Stimulated activated CD4-positive, alpha-beta T cell treated with anti-CD3 and anti-CD28 coated beads, Interleukin-4, amount 100 ng/mL, for 1 hour (primary cell): ENCODE results near the gene ABTB1.

Source experiments
- DNase-seq: peaks from one replicate; pipeline ENCODE4 v3.0.0-alpha.2; 2020

The ABTB1 gene

DNA sequence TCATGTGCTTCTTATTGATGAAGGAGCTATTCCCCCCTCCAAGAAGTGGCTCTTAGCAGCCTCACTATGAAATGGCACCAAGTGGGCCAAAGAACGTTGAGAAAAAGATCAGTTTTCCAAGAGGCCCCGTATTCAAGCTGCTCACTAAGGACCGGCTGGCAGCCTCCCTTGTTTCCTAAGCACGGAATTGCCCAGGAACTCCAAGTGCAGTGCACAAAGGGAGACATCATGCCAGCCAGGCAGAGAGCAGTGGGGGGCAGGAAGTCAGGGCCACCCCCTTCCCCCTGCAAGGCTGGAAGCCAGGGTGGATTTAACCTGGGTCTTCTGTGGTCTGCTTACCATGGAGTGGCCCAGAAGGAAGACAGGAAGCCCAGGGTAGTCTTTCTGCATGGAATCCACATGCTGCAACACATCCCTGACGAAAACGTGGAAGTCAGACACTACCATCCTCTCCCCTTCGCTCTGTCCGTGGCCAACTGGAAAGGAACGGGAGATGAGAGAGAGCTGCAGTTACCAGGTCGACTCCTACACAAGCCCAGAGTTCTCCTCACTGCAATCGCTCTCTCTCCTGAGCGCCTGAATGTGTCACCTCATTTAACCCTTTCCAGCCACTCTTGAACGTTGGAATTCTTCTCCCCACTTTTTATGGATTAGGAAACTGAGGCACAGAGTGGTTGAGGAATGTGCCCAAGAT, 49.5 kb downstream of the ABTB1 start:
- DNase-seq: no peak

DNA sequence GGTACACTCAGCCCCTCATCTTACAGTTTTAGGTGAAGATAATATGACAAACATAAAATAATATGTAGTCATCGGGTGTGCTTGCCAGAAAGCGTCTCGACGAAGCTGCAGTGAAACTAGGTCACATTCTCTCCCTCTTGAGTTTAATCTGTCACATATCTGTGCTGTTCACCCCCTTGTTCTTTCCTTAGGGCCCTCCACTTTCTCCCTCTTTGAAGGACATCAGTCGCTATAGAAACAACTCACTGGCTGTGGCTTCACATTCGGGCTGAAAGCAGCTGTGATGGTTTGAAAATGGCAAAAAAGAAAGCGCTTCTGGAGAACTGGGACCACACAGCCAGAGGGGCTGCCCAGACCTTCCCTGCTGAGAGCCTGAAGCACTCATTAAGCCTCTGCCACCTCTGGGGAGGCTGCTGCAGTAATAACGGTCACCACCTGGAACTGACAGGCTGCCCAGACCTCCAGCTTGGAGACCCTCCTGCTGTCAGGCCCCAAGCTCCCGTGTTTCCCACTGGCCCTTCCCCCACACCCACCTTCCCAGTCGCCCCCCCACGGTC, 50.3 kb downstream of the ABTB1 start:
- DNase-seq: no peak

DNA sequence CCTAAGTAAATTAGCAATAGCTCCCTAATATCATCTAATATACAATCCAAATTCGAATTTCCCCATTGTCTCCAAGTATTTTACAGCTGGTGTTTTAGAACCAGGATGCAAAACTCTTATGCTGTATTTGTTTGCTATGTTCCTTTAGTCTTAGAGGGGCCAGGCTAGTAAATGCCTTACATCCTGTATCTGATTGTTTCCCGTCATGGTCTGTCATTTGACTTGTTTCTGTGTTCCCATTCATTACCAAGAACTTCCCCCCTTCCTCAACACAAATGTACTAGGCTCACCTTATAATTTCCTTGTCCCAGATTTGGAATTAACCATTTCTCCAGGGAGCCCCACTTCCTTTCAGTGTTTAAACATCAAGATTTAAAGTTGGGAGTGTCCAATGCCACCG, 54.1 kb downstream of the ABTB1 start:
- no peak for DNase-seq

DNA sequence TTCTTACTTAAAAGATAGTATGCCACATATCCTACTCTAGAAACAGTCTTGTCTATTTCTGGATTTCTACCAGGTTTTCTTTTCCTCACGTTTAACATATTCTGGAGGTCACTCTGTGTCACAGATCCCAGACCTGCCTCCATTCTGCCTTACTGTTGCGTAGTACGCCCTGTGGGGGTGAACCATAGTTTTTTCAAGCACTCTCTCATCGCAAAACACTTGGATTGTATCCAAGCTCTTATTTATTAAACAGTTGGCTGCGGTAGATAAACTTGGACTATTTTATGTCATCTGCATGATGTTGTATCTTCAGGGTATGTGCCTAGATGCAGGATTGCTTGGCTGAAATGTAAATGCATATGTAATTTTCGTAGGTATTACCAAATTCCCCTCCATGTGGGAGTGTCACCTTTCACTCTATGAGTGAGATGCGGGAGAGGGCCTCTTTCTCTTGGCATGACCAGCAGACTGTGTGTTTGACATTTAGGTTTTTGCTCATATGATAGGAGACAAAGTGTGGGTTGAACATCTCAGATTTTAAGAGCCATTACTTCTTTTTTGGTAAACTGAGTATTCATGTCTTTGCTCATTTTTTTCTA, 55.8 kb downstream of the ABTB1 start:
- DNase-seq: no peak

DNA sequence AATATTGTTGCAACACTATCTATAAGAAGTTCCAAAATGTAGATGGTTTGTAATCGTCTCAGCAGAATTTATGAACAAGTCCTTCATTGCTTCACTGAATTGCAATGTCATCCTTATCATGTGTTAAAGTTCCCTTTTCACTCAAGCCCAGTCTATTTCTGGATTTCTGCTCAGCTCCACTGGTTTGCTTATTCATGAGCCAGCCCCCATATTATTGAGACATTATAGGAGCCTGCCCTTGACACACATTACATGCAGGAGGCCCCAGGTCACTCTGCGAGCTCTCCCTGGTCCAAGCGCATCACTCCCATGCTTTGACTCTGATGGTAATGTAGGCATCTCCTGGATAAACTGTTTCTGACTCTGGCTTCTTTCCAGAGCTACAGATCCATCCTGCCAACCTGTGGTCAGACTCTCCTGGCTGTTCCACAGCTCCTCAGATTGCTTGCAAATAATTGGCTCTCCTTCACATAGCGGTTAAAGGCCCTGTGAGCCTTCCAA, 56.9 kb downstream of the ABTB1 start:
- DNase-seq: no peak

DNA sequence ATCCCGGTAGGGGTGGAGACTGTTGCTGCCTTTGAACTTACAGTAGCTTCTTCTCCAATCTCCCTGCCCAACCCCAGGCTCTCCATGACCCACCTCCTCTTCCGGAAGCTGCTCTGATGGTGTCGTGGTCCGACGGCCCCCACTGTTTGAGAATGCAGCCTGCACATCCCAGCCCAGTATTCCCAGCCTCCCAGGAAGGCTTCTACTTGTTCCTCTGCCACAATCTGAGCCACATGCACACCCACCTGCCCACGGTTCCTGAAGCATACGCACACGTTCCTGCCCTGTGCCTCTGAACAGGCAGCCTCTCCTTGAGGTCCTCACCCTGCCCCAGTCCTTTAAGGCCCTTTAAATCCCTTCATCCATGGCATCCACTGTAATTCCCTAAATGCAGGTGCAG, 57.4 kb downstream of the ABTB1 start:
- DNase-seq: no peak
